ENCODE measurements around the gene TMEM52B. TPM values are rescaled to one million over a fixed set of nuclear protein-coding genes. Genes with fewer than 3 reads are reported as not detected.
A peak's percentile ranks its signal among the peaks of the same experiment; 100 is the strongest.

Gene TMEM52B
- total and polyA plus RNA-seq, 2 of the 13 experiments (the other 11 are each of a cell fraction or from before 2014, with no cell fraction given), result not detected

GRCh38 chr12:10211940-10212738 is 33.3 kb downstream of the TMEM52B start (continued):
- TF ChIP-seq, protein P1, sequence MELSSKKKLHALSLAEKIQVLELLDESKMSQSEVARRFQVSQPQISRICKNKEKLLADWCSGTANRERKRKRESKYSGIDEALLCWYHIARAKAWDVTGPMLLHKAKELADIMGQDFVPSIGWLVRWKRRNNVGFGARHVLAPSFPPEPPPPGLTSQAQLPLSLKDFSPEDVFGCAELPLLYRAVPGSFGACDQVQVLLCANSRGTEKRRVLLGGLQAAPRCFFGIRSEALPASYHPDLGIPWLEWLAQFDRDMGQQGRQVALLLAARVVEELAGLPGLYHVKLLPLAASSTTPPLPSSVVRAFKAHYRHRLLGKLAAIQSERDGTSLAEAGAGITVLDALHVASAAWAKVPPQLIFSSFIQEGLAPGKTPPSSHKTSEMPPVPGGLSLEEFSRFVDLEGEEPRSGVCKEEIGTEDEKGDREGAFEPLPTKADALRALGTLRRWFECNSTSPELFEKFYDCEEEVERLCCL (CRISPR knock-in tag; IDR thresholded peaks at IDR 0.05; ENCODE audit: borderline replicate concordance), result no peak
- TF ChIP-seq CREB1 (IDR thresholded peaks at IDR 0.05) (no peak), CREB1 (CRISPR knock-in tag; IDR thresholded peaks at IDR 0.05) (peak; percentile 86), ZNF800 (CRISPR knock-in tag; IDR thresholded peaks at IDR 0.05) (0 out of 2 replicates have a peak, but pooled peaks have one; percentile 21), SMARCC2 (IDR thresholded peaks at IDR 0.05) (no peak), ZFP1 (CRISPR knock-in tag; IDR thresholded peaks at IDR 0.05) (no peak), ZNF124 (CRISPR knock-in tag; IDR thresholded peaks at IDR 0.05) (no peak), LRRFIP1 (CRISPR knock-in tag; conservative IDR thresholded peaks at IDR 0.05) (no peak), ARNT (IDR thresholded peaks at IDR 0.05) (no peak), MXD3 (CRISPR knock-in tag; IDR thresholded peaks at IDR 0.05) (no peak), GABPA (IDR thresholded peaks at IDR 0.05; ENCODE audit: low read depth, low read length) (no peak), GABPA (CRISPR knock-in tag; IDR thresholded peaks at IDR 0.05; ENCODE audit: low read depth) (0 out of 2 replicates have a peak, but pooled peaks have one; percentile 26), ZNF615 (CRISPR knock-in tag; IDR thresholded peaks at IDR 0.05; ENCODE audit: borderline replicate concordance) (no peak), ELF4 (CRISPR knock-in tag; IDR thresholded peaks at IDR 0.05; ENCODE audit: borderline replicate concordance) (no peak), TBP (CRISPR knock-in tag; IDR thresholded peaks at IDR 0.05) (no peak), CREB3 (CRISPR knock-in tag; IDR thresholded peaks at IDR 0.05) (0 out of 2 replicates have a peak, but pooled peaks have one; percentile 61), ZNF337 (CRISPR knock-in tag; IDR thresholded peaks at IDR 0.05; ENCODE audit: borderline replicate concordance, low read depth) (no peak), NFKBIZ (CRISPR knock-in tag; IDR thresholded peaks at IDR 0.05) (peak; percentile 60; the same call in 1 of the 2 replicates), NRL (CRISPR knock-in tag; IDR thresholded peaks at IDR 0.05; ENCODE audit: borderline replicate concordance) (0 out of 2 replicates have a peak, but pooled peaks have one; percentile 35), BRD4 (CRISPR knock-in tag; IDR thresholded peaks at IDR 0.05) (no peak), RELA (CRISPR knock-in tag; IDR thresholded peaks at IDR 0.05) (no peak)
- TF ChIP-seq, protein P2, sequence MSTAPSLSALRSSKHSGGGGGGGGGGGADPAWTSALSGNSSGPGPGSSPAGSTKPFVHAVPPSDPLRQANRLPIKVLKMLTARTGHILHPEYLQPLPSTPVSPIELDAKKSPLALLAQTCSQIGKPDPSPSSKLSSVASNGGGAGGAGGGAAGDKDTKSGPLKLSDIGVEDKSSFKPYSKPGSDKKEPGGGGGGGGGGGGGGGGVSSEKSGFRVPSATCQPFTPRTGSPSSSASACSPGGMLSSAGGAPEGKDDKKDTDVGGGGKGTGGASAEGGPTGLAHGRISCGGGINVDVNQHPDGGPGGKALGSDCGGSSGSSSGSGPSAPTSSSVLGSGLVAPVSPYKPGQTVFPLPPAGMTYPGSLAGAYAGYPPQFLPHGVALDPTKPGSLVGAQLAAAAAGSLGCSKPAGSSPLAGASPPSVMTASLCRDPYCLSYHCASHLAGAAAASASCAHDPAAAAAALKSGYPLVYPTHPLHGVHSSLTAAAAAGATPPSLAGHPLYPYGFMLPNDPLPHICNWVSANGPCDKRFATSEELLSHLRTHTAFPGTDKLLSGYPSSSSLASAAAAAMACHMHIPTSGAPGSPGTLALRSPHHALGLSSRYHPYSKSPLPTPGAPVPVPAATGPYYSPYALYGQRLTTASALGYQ (CRISPR knock-in tag; IDR thresholded peaks at IDR 0.05), result no peak

Measured in HepG2 (cell line).